ENCODE results near the gene NAE1.
"Not testable (repeated sequence)": the region's sequence is repeated elsewhere in the genome, so short reads cannot be mapped to it uniquely, and the experiment has no call there.

NAE1 gene

DNA sequence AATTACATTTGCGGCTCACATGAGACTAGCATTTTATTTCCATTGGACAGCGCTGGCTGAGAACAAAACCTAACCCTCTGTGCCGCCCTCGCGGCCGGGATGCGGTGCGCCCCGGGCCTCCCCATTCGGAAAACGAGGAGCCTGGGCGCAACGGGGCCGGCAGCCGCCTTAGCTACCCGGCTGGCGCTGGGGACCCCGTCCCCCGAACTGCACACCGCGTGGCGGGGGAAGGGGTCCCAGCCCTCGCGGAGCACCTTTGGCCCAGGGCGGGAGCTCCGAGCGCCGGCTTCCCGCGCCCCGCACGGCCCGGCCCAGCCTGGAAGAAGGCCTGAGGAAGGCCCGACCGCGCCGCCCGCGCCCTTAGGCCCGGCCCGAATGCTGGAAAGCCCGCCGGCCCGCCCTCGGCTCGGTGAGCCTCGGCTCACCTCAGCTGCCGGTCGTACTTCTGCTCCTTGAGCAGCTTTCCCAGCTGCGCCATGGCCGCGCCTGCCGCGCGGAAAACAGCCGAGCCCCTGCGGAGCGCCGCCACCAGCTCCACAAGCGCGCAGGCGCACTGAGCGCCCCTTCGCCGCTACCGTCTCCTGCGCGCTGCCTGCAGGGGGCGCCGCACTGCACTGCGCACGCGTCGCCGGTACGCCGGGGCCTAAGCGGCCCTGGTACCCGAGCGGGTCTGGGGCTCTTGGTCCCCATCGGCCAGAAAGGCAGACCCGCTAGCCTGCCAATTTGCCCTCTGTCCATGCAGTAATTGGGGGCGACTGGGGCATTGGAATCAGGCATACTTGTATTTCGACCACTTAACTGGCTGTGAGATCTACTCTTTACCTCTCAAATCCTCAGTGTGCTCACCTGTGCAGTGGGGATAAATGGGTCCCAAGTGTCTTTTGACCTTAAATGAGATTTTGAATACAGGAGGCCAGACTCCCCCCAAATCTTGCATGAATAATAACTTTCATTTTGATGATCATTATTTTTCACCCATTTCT lies at the start of gene NAE1:
NAE1 (minus strand) TSS at position 555 of the 983 bp plus-strand sequence; CDS start at position 478, 77 bp downstream.
- DNase-seq (ENCODE audit: low spot score) = peak; percentile 83

DNA sequence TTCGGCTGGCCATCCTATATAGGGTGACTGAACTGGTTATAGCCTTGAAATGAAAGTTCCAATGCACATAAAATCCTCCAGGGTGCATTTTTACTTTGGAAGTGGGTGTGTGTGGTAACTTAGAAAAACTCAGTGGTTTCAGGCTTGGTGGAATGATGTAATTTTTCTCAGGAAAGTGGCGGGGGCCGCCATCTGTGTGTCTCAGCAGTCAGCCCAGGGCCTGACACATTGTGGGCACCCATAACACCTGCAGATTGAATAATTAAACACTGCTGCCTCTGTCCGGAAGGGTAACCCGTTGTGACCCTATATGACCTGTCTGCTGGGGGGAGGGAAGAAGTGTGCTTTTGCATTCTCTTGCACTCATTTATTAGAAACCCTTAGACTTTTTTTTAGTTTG lies 47.3 kb upstream of the NAE1 start:
- no peak for DNase-seq (ENCODE audit: low spot score)

DNA sequence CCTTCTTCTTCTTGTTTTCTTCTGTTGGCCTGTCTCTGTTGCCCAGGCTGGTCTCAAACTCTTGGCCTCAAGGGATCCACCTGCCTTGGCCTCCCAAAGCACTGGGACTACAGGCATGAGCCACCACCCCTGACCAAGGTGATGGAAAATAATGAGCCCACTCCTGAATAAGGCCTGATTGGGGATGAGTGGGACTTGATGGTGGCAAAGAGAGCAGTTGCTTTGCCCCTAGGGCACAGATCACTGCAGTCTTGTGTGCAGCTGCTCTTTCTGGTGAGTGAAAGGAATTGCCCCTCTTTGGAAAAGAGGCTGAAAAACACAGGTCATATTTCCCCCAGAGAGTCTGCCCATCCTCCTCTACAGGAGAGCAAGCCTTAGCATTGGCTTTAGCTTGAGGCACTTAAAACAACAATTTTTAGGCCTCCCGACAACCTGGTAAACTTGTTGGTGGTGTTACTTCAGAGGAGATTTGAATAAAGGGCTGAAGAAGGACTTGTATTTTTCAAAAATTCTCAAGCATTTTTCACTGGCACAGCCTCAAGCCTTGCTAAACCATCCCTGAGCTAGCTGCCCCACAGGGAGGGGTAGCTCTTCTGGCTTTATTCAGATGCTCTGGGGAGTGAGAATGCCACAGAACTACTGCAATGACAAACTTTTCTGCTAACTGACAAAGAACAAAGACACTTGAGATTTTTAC lies 43.5 kb upstream of the NAE1 start:
- DNase-seq (ENCODE audit: low spot score) = no peak

DNA sequence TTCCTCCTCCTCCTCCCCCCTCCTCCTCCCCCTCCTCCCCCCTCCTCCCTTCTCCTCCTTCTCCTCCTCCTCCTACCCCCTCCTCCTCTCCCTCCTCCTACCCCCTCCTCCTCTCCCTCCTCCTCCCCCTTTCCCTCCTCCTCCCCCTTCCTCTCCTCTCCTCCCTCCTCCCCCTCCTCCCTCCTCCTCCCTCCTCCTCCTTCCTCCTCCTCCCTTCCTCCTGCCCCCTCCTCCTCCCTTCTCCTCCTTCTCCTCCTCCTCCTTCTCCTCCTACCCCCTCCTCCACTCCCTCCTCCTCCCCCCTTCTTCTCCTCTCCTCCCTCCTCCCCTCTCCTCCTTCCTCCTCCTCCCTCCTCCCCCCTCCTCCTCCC lies 42.9 kb upstream of the NAE1 start:
- DNase-seq (ENCODE audit: low spot score) = no peak

DNA sequence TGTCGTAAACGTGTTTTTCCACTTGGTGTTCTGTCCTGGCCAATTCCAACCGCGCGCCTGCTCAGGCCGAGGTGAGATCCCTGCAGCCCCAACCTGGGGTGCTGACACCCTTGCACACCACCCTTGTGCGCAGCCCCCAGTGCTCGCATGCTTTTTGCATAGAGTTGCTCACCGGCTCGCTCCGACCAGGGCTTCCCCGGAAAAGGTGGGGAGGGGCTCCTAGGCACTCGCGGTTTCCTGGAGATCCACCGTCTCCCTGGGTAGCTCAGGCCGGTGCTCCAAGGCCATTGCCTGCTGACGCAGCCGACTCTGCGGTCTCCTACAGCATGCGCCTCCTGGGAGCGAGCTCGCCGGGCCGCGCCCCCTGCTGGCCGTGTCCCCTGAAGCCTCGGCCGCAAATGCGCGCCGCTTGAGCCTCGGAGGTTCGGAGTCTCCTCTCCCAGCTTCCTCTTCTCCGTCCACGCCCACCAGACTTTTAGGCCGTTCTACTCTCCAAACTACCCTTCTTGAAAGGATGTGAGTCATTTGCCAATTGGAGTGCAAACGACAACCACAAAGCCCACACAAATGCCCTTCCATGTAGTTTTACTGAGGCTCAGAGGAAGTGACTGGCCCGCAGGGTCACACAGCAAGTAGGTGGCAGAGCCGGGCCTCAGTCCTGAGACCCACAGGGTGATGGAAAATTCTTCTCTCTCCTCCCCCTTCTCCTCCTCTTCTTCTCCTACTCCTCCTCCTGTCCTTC lies 42.3 kb upstream of the NAE1 start:
- peak; percentile 92 for DNase-seq (ENCODE audit: low spot score)

DNA sequence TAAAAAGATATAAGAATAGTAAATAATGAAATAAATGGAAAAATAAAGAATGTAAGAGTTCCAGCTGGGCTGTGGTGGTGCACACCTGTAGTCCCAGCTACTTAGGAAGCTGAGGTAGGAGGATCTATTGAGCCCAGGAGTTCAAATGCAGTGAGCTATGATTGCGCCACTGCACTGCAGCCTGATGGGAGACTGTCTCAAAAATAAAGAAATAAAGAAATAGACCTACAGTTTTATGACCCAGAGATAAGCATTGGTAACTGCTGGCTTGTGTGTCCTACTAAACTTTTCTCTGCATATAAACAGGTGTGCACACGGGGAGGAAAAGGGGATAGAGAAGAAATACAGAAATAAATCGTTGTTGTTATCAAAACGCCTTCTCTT lies 41.8 kb upstream of the NAE1 start:
- no peak for DNase-seq (ENCODE audit: low spot score)

DNA sequence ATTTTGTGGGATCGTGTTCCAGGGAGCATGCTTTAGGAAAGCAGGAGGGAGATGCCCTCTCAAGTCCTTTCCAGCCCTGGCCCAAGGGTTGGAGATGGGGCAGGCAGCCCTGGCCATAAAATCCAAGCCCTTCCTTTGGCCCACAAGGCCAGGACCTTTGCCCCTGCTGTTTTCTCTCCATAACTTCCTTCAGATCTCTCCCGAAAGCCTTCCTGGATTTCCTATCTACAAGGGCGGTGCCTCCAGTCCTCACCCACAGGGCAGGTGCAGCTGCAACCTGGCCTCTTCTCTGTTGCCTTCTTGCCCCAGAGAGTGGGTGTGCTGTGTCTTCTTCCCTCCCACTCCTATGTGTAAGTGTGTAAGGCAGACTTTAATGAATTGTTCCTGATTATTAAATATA lies 41.1 kb upstream of the NAE1 start:
- DNase-seq (ENCODE audit: low spot score) = no peak

DNA sequence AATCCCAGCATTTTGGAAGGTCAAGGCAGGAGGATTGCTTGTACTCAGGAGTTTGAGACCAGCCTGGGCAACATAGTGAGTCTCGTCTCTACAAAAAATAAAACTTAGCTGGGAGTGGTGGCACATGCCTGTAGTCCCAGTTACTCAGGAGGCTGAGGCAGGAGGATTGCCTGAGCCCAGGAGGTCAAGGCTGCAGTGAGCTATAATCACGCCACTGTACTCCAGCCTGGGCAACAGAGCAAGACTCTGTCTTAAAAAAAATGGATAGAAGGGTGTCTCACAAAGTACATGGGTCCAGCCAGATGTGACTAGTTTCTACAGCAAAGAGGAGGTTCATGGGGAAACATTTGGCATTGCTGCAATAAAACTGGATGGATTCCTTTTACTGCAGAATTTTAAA lies 40.6 kb upstream of the NAE1 start:
- not testable (repeated sequence) for DNase-seq (ENCODE audit: low spot score)

DNA sequence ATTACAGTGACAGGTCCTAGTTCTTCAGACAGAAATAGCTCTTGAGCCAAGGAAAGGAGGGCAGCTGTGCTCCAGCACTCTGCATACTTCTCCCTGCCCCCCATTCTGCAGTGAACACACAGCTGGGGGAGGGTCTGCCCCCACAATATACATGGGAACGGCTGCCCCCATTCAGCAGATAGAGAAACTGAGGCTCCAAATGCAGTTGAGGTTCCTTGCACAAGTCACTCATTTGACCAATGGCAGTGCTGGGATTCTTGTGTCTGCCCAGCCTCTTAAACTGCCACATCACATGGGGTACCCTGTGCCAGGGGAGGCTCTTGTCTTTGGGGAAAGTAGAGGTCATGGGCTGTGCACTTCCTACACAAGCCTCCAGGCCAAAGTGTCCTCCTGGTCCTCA lies 38.6 kb upstream of the NAE1 start:
- no peak for DNase-seq (ENCODE audit: low spot score)

DNA sequence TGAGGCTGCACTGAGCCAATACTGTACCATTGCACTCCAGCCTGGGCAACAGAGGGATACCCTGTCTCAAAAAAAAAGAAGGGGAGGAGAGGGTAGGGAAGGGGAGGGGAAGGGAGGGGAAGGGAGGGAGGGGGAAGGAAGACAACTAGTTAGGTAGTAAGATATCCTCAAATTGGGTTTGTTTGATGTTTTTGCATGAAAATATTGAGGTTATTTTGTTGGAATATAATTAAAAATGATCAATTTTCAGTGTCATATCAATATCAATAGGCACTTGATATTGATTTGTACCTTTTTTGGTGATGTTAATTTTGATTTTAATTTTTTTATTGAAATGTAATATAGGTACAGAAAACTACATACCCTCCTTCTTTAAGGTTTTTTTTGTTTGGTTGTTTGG lies 32.9 kb upstream of the NAE1 start:
- DNase-seq (ENCODE audit: low spot score) = no peak

DNA sequence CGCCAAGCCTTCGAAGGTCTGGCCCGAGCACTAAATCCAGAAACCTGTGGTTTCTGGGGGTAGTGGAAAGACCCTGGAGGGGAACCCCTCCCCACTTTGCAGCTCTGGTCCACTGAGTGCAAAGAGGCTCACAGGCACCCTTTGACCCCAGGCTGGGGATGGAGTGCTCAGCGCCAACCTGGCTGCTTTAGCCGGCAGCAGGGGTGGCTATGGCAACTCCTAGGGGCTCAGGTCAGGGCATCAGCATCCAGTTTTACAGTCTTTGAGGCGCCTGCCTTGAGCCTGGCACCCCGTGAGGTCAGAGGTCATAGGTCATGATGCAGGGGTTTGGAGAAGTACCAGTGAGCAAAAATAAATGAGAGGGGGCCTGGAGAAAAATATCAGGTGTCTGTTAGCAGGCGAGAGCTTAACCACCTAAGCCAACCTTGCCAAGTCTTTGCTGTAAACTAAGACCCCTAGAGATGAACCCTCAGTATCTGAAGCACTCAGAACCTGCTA lies 31.3 kb upstream of the NAE1 start:
- DNase-seq (ENCODE audit: low spot score) = no peak

DNA sequence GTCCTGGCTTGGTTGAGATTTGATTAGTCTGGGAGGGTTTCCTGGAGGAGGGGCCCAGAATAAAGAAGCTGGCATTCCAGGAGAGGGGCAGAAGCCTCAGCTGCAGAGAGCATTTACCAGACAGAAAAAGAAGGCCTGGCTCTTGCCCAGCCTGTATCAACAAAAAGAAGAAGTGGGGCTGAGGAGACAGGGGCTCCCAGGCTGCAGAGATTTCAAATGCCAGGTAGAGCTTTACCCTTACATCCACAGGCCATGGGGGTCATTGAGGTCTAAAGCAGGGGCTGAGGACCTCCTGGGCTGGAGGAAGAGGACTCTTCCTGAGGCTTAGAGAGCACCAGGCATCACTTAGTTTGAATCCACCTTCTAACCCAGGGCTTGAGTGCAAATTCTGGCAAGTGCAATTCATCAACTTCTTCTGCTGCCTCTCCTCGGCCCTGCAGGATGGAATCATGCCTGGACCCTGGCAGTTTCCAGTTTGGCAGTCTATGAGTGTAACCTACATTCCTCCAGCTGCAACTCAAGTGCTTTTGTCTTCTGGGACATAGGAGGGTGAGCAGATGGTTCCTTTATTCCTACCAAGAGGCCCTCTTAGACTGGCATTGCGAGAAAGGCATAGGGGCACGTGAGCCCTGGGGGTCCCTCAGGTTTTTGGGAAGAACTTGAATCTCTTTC lies 28.8 kb upstream of the NAE1 start:
- no peak for DNase-seq (ENCODE audit: low spot score)

DNA sequence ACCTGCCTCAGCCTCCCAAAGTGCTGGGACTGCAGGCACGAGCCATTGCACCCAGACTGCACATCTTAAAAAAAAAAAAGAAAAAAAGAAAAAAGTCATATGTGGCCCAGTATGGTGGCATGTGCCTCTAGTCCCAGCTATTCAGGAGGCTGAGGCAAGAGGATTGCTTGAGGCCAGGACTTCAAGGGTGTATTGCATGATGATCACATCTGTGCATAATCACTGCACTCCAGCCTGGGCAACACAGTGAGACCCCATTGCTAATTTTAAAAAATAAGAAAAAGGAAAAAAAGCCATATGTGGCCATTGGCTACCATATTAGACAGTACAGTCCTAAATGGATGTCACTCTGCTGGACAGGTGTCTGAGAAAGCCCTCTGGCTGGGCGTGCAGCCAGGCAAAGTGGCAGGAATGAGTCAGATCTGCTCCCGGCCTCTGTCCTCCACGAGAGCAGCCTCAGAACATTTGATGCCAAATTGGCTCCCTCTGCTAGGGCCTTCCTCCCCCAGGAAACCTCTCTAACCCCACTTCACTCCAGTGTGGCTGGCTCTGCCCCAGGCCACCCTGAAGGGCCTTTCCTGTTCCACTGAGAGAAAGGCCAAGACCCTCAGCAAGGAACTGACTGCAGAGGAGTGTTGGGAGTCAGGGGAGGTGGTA lies 28.1 kb upstream of the NAE1 start:
- DNase-seq (ENCODE audit: low spot score) = peak; percentile 26

DNA sequence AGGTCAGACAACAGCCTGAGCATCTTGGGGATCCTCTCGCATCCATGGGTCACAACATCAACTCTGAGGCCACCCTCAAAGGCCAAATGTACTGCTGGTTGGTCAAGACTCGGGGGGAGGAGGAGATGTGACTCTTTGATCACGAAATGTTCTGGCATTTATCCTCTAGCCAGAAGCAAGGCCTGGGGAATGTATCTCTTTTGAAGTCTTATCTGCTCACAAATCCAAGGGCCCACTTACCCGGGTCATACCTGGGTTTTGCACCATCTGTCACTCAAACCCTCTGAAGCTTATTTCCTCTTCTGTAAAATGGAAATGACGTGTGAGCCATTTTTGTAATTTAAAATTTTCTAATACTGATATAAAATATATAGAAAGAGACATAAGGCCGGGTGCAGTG lies 26.7 kb upstream of the NAE1 start:
- DNase-seq (ENCODE audit: low spot score) = no peak

DNA sequence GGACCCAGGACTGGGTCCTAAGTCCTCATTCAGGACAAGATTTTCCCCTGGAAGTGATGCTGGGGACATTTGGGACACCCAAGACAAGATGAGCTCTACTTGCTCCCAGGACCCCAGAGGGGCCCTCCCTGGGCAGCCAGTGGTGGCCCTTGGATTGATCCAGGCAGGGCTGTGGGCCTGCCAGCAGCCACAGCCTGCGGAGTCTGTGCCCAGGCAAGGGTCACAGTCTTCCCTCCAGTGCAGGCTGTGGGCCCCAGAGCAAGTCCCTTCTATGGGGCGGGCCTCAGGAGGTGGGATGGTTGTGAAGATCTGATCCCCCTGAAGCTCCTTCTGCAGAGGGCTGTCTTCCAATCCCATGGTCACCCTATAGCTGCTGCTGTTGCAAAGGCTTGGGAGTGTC lies 26.0 kb upstream of the NAE1 start:
- DNase-seq (ENCODE audit: low spot score) = no peak

DNA sequence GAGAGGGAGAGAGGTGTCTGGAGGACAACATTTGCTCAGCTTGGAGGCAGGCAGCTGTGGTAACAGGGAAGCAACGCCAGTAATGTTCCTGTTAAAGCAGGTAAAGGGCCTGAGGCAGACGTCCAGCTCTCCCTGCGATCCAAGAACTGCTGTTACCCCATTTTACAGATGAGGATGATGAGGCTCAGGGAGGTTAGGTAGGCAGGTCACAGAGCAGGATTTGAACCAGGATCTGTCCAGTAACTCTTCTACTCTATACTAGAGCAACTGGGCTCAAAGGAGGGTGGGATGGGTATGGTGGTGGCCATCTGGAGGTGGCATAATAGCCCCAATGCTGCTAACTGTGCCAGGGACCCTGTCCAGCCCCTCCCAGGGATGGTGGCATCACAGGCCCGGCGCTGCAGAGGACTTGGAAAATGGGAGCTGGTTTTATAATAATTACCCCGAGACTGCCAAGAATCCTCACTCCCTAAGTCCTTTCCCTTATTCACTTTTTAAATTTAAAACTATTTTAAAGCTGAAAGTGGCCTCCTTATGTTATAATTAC lies 25.5 kb upstream of the NAE1 start:
- no peak for DNase-seq (ENCODE audit: low spot score)

DNA sequence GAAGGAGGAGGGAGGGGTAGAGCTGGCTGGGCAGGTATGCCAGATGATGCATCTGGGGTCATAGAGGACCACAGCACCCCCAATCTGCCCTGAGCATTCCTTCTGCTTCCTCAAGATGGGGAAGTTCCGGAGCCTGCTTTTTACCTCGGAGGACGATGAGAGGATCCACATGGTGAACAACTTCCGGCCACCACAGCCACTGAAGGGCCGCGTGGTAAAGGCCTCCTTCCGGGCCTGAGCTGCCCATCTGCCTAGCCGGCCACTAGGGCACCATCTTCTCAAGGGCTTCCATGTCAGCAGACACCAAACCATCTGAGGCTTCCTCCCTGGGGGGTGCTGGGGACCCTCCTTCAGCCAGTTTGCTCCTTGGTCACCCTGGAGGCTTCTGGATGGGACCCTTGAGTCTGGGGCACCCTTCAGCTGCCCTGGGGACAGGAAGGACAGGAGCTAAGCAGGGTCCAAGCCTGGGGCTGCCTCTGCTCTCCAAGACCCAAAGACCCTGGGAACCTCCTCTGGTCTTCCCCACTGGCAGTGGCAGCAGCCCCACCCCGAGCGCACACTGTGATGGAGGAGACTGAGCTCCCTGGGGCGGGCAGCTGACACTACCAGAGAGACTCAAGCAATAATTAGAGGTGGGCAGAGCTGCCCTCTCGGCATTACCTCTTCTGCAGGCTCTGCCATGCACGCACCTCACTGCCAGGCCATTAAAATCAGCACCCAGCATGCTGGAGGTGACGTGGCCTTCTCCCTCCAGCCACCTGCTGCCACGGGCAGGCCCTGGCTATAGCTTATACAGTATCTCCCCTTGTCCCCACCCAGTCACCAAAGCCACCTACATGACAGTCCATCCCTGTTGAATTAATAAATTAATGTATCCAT lies 22.7 kb upstream of the NAE1 start:
- DNase-seq (ENCODE audit: low spot score) = no peak

DNA sequence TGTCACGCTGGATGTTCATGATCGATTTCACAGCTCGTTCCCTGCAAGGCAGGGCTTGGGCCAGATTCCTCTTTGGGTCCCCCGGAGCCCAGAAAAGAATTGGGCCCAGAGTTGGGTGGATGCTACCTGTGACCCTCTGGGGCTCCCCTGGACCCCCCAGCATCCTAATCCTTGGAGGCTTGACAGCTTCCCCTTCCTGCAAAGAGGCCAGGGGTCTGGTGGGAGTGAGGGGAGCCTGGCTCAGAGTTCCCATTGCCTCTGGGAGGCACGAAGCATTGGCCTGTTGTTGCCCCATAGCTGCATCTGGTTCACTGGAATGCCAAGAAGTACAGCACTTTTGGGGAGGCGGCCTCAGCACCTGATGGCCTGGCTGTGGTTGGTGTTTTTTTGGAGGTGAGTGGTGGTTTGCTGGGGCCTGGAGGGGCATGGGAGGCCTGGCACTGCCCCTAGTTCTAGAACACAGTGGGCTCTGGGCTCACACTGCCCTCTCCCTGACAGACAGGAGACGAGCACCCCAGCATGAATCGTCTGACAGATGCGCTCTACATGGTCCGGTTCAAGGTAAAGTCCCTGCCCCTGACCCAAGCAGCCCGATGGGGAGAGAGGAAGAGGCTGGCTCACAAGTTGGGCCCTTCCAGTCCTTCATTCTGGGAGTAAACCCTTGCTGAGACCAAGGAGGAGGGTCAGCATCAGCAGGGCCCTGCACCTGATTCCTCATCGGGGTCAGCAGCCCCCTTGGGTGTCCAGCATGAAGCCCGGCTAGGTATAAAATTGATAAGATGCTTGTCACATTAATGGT lies 20.6 kb upstream of the NAE1 start:
- no peak for DNase-seq (ENCODE audit: low spot score)

DNA sequence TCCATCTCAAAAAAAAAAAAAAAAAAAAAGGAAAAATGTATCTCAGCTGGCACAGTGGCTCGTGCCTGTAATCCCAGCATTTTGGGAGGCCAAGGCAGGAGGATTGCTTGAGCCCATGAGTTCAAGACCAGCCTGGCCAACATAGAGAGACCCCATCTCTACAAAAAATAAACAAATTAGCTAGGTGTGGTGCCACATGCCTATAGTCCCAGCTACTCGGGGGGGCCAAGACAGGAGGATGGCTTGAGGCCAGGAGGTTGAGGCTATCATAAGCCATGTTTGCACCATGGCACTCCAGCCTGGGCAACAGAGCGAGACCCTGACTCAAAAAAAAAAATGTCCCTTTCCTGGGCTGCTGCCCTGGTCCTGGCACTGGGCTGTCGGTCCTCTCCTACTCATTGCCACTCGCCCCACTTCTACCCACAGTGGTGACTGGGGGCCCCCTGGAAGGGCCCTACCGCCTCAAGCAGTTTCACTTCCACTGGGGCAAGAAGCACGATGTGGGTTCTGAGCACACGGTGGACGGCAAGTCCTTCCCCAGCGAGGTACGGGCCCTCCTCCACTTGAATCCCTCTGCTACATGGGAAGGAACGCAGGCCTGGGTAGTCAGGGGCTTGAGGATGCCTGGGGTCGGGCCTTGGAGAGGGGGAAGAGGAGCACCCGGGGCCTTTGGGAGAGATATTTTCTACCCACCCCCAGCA lies 19.5 kb upstream of the NAE1 start:
- no peak for DNase-seq (ENCODE audit: low spot score)
